Left lobe of liver (tissue), 2 donors: ENCODE measurements around the gene TMPRSS7. TPM values are rescaled to one million over a fixed set of nuclear protein-coding genes. Genes with fewer than 3 reads are reported as not detected.
"Not testable (repeated sequence)": the region's sequence is repeated elsewhere in the genome, so short reads cannot be mapped to it uniquely, and the experiment has no call there.

Source experiments
- ATAC-seq: fragments of 200-7000 bp; cut with Tn5 transposase; one replicate; pipeline ENCODE4 v1.9.1; 2020; ENCODE audit warnings: mild to moderate bottlenecking, moderate library complexity
- DNase-seq: peaks from one replicate; pipeline ENCODE4 v3.0.0-alpha.2; 2020; ENCODE audit warnings: low spot score
- total RNA-seq: library from RNA; stranded (reverse); gene quantifications from one replicate; pipeline ENCODE4 v1.2.1, GENCODE V29; 2021
- donor health status: DM: no; HTN: no; CAD: no; lungs with moderate emphysema.
- donor health status: DM: no; HTN: yes; CAD: no.

The TMPRSS7 gene
- total RNA-seq, 1 donor from 2014 or later = not detected

DNA sequence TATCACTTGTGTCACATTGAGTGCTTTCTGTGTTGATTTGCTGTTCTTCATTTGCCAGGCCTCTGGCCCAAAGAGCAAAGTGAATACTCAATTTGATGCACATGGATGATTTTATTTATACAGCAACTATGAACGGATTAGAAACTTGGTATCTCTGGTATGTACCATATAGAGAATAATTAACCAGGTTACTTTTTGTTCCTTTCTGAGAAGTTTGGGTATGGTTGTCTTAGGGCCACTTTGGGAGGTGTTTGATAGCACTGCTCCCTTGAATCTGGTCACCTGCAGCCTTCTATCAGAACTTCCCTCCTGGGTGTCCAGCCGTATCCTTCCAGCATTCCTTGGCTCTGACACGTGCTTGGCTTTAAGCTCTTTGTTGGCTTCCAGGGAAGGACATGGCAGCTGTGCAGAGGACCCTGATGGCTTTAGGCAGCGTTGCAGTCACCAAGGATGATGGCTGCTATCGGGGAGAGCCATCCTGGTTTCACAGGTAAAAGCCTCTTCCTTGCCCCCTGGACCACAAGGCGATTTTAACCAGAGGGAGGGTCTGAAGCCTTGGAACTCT, 23.1 kb upstream of the TMPRSS7 start:
- ATAC-seq = no peak
- no peak for DNase-seq

DNA sequence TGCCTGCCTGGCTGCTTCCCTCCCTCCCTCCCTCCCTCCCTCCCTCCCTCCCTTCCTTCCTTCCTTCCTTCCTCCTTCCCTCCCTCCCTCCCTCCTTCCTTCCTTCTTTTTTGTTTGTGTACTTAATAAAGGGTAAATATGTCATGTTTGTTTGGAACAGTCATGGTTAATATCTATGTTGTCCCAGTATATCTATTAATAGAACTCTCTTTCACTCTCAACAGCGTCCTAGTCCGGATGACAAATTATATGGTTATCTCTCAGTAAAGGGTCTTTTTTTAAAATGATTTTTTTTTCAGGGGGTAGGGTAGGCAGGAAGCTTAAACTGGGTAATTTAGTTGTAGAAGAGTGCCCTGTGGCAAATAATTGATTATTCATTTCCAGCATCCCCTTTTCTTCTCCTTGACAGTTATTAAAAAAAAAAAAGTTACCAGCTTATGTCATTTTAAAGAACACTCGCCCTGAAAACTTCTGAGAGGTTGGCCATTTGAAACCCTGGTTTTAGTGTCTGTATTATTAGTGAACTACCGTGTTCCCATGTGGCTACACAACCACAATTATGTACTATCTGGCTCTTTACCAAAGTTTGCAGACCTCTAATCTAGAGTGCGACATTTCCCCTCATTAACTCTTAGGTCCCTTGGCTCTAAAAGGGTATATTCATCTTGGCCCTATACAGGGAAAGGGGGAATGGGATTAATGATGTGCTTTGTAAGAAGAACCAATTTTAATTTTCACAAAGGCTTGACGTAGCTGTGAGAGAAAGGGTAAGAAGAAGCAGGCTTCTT, 22.1 kb upstream of the TMPRSS7 start:
- no peak for ATAC-seq
- no peak for DNase-seq

DNA sequence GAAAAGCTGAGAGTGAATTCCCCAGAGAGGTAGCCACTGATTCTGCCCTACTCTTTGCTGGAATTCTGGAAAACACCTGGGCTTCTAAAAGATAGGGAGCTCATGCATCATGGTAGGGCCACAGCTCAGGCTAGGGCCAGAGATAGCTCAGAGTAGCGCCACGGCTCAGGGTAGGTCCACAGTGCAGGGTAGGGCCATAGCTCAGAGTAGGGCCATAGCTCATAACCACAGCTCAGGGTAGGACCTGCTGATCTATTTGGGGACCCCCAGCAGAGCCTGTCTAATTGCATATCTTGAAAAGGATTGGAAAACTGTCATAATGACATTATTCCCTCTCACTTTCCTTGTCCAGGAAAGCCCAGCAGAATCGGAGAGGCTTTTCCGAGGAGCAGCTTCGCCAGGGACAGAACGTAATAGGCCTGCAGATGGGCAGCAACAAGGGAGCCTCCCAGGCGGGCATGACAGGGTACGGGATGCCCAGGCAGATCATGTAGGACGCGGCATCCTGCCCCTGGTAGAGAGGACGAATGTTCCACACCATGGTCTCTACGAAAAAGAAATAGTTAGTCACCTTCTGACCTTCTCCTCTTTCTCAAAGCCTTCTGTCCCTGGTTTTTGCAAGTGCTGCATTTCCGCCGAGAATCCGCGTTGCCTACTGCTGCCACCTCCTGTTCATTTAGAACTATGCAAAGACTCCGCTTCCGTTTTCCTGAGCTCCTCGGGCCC, 21.3 kb upstream of the TMPRSS7 start:
- DNase-seq (peak; percentile 66), ATAC-seq (peak; percentile 95)

DNA sequence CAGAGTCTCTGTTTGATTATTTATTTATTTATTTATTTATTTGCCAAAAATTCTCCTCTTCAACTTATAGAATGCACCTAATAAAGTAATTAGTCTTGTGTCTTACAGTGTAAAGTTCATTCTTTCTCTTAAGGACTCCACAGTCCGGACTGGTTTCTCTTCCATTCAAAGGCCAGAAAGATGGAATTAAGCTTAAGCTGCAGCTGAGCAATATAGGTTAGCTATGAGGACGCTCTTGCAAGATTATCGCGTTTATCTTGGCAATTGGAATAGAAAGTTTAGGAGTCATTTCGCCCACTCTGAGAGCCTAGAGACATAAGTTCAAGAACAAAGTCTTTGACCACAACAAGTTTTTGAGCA, 20.8 kb upstream of the TMPRSS7 start:
- peak; percentile 25 for ATAC-seq

DNA sequence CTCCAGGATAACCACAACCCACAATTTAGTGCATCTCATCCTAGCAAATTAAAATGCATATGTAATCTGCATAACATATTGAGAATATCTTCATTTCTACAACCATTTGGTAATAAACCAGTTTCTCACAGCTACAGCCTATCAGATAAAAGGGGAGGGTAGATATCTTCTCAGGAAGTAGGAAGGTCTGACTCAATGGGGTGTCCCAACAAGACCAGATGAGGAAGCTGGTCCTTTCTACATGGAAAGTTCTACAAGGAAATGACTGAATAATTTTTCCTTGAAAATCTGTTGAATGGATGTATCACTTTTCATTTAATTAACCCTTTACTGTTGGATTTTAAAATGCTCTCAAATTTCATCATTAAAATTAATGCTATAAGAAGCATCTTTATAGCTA, 17.4 kb upstream of the TMPRSS7 start:
- ATAC-seq (no peak), DNase-seq (no peak)

More for the DNA sequence above, 20.8 kb upstream of the TMPRSS7 start:
- no peak for DNase-seq

DNA sequence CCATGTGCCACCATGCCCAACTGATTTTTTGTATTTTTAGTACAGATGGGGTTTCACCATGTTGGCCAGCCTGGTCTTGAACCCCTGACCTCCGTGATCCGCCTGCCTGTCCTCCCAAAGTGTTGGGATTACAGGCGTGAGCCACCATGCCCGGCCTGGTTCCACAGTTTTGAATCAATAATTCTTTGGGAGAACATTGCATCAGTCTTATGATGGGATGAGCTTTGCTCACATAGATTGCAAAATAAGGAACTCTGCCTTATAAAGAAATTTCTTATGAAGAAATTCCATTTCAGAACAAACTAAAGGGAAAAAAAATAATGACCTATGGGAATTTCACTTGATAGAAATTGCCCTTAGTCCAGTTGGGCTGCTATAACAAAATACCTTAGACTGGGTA, 15.8 kb upstream of the TMPRSS7 start:
- no peak for DNase-seq
- ATAC-seq = peak; percentile 32

DNA sequence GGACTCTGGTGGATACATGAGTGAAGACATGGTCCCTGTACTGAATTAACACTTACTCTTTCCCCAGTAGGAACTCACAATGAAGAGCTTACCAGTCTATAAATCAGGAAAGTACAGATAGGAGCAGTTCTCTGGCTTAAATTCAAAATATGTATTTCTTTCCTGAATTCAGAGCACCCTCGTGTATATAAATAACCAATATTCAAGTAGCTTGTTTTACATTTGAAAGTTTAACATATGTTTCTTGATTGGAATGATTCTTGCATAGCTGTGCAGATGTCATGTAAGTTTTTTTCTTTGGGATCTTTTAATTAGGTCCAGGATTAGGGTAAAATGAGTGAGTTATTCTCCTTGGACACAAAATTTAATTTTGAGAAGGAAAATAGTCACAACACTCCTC, 14.8 kb upstream of the TMPRSS7 start:
- no peak for ATAC-seq
- DNase-seq = no peak

DNA sequence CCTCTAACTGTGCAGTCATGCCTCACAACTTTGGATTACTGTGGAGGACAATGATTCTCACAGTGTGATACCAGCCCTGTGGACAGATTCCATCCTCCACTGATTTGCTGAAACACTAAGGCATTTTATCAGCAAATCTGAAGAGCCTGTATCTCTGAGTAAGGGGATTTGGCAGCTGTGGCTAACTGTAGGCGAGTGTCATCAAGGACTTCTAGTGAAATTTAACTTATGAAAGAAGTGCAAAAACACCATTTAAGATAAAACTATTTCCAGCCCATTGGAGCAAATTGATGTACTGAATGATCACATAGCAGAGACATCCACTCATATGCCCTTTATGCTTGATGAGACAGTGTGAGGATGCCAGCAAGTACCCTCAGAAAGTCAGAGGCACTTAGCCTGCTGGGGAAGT, 13.9 kb upstream of the TMPRSS7 start:
- no peak for DNase-seq
- ATAC-seq = no peak

DNA sequence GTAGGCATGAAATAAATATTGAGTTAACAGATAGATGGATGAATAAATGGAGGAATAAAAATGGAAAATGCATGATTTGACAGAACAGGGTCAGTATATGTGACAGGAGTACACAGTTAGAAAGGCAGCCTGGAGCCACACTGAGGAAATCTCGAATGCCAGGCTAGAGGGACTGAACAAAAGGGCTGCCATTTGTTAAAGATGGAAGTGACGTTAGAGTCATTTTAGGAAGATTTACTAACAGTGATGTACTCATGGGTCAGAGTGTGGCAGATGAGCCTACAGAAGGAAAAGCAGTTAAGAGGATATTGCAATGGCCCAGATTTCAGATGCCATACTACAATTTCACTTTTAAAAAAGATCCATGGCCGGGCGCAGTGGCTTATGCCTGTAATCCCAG, 7.4 kb upstream of the TMPRSS7 start:
- no peak for ATAC-seq

DNA sequence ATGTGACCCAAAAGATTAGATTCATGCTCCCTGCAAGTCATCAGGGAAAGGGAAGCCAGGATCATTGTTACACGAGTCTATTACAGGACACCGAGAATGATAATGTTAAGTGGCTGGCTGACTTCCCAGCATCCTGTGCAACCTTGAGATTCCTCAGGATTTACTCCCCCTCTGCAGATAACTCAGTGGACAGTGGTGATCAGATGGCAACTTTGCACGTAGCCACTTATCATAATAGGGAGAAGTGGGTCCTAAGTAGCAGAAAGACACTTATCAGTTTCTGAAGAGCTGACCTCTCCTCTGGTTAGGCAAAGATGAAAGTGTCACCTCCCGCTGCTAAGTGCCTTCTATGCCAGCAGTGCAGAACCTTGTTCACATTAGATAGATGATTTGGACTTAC, 6.7 kb upstream of the TMPRSS7 start:
- peak; percentile 48 for ATAC-seq
- no peak for DNase-seq

More for the DNA sequence above, 7.4 kb upstream of the TMPRSS7 start:
- DNase-seq = no peak

DNA sequence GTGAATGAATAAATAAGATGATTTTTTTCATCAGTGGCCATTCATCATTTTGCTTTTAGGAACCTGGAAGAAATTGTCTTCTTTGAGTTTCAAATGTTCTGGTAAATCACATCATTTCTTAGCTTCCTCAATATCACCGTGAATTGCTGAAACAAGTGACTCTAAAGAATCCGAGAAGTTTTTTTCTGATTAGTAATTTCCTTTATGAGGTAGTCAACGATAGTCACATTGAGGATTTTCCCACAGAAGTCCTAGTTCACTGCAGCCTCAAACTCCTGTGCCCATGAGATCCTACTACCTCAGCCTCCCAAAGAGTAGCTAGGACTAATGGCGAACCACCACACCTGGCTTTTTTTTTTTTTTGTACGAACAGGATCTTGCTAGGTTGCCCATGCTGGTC, 3.6 kb upstream of the TMPRSS7 start:
- DNase-seq (no peak), ATAC-seq (no peak)

DNA sequence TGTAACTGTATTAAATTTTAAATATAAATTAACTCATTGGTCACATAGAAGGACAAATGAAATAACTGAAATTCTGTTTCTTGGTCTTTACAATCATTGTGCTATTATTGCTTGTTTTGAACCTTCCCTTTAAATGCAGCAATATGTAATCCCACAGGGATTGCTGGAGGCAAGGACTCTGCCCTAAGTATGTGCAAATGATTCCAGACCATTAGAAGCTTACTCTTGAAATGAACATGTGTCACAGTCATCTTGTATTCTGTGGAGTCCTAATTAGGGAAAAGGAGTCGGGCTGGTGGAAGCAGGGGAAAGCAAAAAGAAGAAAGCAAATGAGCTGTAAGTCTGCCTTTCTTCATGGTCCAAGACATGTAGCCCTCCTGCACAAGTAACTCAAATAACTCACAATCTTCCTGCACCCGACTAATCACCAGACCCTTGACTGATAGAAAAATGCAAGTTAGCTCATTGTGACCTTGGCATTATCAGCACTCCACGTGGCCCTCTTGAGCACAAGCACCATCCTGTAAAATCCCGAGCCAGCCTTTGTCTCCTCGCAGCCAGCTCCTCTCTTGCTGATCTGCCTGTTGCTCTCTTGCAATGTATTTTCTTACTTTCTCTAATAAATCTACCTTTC, 2.3 kb upstream of the TMPRSS7 start:
- DNase-seq = no peak
- ATAC-seq = no peak

DNA sequence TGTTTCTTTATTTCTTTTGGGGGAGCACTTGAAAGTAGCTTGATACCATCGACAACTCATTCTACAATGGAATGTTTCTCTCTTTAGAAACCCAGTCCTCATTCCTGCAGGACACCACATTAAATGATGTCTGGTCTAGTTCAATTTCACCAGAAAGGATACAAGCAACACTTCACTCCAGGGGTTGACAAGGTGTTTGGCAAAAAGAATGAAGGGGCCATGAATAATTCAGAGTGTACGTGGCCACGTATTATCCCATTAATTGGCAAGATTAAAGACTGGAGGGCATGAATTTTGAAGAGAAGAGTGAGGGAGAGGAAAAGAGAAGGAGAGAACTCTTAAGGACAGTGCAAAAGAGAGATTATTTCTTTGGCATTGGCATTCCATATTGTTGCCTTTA, 705 bp downstream of the TMPRSS7 start:
- no peak for DNase-seq
- no peak for ATAC-seq

DNA sequence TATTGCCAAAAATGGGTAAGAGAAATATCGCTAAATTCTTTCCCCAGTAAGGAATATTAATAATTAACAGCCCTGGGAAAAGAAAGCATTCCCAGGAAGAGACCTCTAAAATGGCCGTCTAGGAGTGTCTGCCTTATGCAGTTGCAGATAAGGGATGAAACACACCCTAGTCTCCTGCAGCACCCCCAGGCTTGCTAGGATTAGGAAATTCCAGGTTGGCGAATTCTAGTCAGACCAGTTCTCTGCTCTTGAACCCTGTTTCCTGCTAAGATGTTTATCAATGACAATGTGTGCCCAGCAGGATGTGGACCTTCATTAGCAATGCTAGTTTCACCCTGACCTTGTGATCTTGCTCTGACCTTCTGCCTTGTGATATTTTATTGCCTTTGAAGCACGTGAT, 2.7 kb downstream of the TMPRSS7 start:
- not testable (repeated sequence) for DNase-seq, ATAC-seq

DNA sequence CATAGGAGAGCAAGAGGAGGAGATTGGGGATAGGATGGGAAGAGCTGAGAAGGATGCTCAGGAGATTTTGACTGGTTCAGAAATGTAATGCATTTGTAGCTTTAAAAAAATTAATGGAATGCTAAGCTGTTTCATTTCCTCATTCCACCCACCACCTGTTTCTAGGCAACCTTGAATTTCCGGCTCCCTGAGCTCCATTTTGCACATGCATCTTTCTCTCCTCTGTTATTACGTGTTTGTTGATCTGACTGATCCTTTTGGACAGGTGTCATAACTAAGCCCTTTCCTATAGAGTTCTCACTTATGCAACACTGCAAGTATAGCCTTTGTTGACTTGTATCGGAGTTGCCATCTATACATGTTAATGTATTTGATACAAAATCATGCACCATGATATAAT, 4.3 kb downstream of the TMPRSS7 start:
- DNase-seq (no peak), ATAC-seq (no peak)

DNA sequence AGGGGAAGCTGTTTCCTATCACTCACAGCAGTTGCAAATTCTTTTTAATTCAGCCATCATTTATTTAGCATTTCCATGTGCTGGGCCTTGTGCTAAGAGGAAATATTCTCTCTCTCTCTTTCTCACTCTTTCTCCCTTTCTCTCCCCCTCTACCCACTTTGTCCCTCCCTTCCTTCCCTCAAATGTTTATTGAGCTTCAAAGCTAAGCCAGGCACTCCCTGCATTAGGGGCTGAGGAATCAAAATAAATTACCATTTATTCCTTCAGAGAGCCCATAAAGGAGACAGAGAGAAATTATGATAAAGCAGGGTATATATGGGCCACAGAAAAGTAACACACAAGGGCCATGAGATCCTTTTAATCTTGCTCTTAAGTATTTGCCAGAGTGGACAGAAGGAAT, 6.8 kb downstream of the TMPRSS7 start:
- no peak for DNase-seq
- ATAC-seq = no peak

DNA sequence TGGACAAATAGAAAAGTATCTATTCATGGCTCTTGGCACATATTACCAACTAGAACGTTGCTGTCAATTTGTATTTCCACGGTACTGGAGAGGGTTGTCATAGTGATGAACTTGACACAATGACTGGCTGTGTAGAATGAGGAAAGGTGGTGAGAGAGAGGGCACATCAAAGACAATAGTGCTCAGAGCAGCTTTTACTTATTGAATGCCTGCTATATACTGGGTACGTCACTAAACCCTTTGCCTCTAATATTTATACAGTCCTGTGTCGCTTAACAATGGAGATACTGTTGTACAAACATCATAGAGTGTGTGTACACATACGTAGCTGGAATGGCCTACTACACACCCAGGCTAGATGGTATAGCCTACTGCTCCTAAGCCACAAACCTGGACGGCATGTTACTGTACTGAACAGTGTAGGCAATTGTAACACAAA, 8.3 kb downstream of the TMPRSS7 start:
- no peak for DNase-seq
- ATAC-seq = no peak

DNA sequence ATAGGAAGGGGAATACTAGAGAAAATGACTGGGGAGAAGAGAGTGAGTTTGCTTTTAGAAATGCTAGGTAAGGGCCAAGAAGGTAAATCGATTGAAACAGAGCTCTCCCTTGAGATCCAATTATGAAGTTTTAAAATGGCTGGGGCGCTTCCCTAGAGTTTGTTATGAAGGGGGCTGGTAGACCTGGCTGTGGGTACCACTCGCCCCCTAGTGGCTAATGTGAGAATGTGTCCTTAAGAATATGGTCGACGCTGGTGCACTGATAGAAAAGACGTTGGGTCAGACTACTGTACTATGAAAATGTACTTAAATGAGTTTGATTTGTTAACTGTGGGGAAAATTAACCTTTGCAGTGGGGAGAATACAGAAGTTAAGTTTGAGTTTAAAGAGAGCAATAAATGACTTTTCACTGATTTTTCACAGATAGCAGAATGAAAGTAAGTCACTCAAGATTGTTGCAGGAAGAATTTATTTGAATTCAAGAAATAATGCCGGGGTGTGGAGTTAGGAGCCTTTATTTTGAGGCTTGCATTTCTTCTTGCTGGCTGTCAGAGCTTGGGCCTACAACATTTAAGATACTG, 9.2 kb downstream of the TMPRSS7 start:
- DNase-seq = peak; percentile 49
- peak; percentile 100 for ATAC-seq

DNA sequence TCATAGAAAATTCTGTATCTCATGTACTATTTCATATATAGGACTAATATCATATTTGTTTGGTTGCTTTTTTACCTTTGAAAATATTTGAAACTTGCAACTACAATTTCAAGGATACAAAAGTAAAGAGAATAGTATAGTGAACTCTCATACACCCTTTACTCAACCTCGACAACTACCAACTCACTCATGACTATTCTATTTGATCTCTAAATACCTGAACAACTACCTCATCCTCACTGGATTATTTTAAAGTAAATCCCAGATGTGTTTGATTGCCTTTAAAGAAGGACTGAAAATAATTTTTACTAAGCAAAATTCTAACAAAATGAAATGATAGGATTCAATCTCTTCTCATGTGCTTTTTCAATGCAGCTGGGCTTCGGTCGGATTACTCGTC, 12.1 kb downstream of the TMPRSS7 start:
- DNase-seq (no peak), ATAC-seq (no peak)

DNA sequence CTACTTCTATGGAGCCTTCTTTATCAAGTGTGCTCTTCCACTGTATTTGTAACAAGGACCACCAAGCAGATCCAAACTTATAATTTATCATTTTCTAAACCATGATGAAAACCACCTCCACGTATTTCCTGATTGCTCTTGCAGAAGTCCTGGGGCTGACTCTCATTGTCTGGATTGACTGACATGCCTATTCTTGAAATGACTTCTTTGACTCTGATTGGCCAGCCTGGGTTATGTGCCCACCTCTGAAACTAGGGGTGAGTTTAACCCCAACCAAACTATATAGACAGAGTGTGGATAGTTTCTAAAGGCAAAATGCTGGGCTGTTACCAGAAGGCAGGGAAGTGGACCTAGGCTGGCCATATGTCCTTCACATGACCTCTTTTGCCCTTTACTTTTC, 12.7 kb downstream of the TMPRSS7 start:
- no peak for ATAC-seq
- no peak for DNase-seq

DNA sequence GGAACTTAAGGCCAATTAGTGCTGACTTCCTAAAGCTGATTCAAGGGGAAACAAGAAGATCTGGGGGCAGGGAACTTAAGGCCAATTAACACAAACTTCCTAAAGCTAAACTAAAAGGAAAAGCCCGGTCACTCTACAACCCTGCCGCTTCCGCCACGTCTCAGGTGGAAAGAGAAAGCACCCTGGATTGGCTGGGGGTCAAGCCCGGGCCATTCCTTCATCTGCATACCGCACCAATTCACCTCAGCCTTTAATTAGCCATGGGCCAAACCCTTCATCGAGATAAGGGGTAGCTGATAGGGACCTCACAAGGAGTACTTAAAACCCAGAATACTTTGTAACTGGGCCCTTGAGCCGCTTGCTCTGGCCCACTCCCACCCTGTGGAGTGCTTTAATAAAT, 14.4 kb downstream of the TMPRSS7 start:
- DNase-seq (no peak), ATAC-seq (no peak)
